DOHH2 (cell line): ENCODE results near the gene TGFBR3L.
"Not testable (repeated sequence)": the region's sequence is repeated elsewhere in the genome, so short reads cannot be mapped to it uniquely, and the experiment has no call there.

Source experiments
- EZH2phosphoT487 ChIP-seq: fragments of 200-600 bp; sonication (generic); IDR thresholded peaks from 2 replicates; pipeline ENCODE4 v1.6.1; 2017; ENCODE audit warnings: borderline replicate concordance, mild to moderate bottlenecking, antibody characterized with exemption, low read length, moderate library complexity, mixed read lengths
- TF ChIP-seq, protein P1 (sequence below): fragments of 200-600 bp; sonication (generic); IDR thresholded peaks from one replicate; pipeline ENCODE4 v1.5.1; 2014; ENCODE audit warnings: antibody characterized with exemption, mild to moderate bottlenecking, low read depth, low read length; ENCODE audit not compliant: poor library complexity, severe bottlenecking

DNA sequence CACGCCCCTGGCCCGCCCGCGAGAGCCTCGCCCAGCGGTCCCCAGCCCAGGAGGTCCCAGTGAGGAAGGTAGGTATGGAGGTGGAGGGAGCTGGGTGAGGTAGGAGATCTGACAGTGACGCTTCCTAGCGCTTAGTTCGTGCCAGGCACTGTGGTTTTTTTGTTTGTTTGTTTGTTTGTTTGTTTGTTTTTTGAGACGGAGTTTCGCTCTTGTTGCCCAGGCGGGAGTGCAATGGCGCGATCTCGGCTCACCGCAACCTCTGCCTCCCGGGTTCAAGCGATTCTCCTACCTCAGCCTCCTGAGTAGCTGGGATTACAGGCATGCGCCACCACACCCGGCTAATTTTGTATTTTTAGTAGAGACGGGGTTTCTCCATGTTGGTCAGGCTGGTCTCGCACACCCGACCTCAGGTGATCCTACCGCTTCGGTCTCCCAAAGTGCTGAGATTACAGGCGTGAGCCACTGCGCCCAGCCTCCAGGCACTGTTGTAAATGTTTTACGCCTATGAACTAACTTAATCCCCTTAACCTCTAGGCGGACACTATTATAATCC, 3.5 kb downstream of the TGFBR3L start:
- TF ChIP-seq, protein P1, sequence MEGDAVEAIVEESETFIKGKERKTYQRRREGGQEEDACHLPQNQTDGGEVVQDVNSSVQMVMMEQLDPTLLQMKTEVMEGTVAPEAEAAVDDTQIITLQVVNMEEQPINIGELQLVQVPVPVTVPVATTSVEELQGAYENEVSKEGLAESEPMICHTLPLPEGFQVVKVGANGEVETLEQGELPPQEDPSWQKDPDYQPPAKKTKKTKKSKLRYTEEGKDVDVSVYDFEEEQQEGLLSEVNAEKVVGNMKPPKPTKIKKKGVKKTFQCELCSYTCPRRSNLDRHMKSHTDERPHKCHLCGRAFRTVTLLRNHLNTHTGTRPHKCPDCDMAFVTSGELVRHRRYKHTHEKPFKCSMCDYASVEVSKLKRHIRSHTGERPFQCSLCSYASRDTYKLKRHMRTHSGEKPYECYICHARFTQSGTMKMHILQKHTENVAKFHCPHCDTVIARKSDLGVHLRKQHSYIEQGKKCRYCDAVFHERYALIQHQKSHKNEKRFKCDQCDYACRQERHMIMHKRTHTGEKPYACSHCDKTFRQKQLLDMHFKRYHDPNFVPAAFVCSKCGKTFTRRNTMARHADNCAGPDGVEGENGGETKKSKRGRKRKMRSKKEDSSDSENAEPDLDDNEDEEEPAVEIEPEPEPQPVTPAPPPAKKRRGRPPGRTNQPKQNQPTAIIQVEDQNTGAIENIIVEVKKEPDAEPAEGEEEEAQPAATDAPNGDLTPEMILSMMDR, result not testable (repeated sequence)
- not testable (repeated sequence) for TF ChIP-seq EZH2phosphoT487
